ENCODE data around the gene NODAL.

DNA sequence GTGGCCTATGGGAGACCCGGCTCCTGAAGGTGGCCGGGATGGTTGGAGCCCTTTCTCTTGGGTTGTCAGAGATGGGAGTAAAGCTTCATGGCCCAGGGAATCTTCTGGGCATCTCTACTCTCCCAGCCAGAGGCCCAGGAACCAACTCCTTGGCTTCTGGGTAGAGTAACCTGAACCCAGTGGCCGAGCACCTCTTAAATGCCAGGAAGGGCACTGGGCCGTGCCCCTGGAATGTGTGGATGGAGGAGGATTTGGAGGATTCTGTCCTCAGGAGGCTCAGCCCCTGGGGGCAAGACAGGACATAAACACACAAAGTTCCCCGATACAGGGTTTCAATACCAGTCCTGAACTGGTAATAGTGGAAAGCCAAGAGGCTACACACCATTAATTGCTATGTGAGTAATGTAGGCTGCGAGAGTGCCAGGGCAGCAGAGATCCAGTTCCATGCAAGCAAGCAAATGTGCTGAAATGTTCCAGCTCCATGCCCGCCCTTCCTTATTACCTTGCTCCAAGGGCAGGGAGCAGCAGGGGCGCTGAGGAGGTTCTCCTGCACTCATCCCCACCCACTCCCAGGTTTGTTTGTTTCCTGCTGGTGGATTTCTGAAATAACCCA lies 38.3 kb upstream of the NODAL start:
- TF ChIP-seq, protein P1, sequence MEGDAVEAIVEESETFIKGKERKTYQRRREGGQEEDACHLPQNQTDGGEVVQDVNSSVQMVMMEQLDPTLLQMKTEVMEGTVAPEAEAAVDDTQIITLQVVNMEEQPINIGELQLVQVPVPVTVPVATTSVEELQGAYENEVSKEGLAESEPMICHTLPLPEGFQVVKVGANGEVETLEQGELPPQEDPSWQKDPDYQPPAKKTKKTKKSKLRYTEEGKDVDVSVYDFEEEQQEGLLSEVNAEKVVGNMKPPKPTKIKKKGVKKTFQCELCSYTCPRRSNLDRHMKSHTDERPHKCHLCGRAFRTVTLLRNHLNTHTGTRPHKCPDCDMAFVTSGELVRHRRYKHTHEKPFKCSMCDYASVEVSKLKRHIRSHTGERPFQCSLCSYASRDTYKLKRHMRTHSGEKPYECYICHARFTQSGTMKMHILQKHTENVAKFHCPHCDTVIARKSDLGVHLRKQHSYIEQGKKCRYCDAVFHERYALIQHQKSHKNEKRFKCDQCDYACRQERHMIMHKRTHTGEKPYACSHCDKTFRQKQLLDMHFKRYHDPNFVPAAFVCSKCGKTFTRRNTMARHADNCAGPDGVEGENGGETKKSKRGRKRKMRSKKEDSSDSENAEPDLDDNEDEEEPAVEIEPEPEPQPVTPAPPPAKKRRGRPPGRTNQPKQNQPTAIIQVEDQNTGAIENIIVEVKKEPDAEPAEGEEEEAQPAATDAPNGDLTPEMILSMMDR (IDR thresholded peaks at IDR 0.05) = no peak
- TF ChIP-seq POLR2A (IDR thresholded peaks at IDR 0.05) = no peak
